ENCODE data around the gene DDR2. TPM values are rescaled to one million over a fixed set of nuclear protein-coding genes. Genes with fewer than 3 reads are reported as not detected.
A peak's percentile ranks its signal among the peaks of the same experiment; 100 is the strongest.

DDR2 gene
- polyA plus RNA-seq, 1 donor from 2014 or later, result 0.69 TPM

GRCh38 chr1:162633081-162633762 lies 958 bp downstream of the DDR2 start:
- no peak overlapping the region for H2AFZ ChIP-seq (ENCODE audit: low read depth, low read length)
- no peaks in the 10 kb centered on the region for H3K27me3 ChIP-seq (ENCODE audit: insufficient read depth, low read depth, low read length)
- no peaks in the 10 kb centered on the region for H3K36me3 ChIP-seq (ENCODE audit: insufficient read depth, low read length)
- H4K20me1 ChIP-seq (ENCODE audit: insufficient read depth), result no peaks in the 10 kb centered on the region
- TF ChIP-seq EZH2 (IDR thresholded peaks at IDR 0.05; ENCODE audit: borderline replicate concordance, insufficient read depth, low read length, poor library complexity, severe bottlenecking), result no peak
- no peak for TF ChIP-seq TAF1 (IDR thresholded peaks at IDR 0.05; ENCODE audit: low read depth)
- TF ChIP-seq EP300 (conservative IDR thresholded peaks at IDR 0.05; ENCODE audit: poor library complexity, severe bottlenecking), result no peak
- TF ChIP-seq MXI1 (conservative IDR thresholded peaks at IDR 0.05; ENCODE audit: poor library complexity, severe bottlenecking), result no peak
- no peak for TF ChIP-seq CTCF (IDR thresholded peaks at IDR 0.05; ENCODE audit: poor library complexity, severe bottlenecking)
- TF ChIP-seq SMC3 (conservative IDR thresholded peaks at IDR 0.05; ENCODE audit: poor library complexity), result no peak
- no peak for TF ChIP-seq POLR2AphosphoS5 (IDR thresholded peaks at IDR 0.05)
- TF ChIP-seq REST (IDR thresholded peaks at IDR 0.05; ENCODE audit: borderline replicate concordance), result no peak
- no peak for TF ChIP-seq RAD21 (conservative IDR thresholded peaks at IDR 0.05)
- no peak overlapping the region for H3K9ac ChIP-seq (ENCODE audit: low read length)
- H3K79me2 ChIP-seq (replicated peaks; ENCODE audit: insufficient read depth, low read length), result no peaks in the 10 kb centered on the region
- H3K9me2 ChIP-seq (ENCODE audit: insufficient read depth, low read length), result no peaks in the 10 kb centered on the region
- no peak overlapping the region for H3K4me3 ChIP-seq (ENCODE audit: low read length)
- H3K27ac ChIP-seq (ENCODE audit: low read length), result peak overlapping the region; percentile 60
- H3K9me3 ChIP-seq (ENCODE audit: low read length), result no peaks in the 10 kb centered on the region
- H3K4me2 ChIP-seq (ENCODE audit: low read length), result no peak overlapping the region
- no peaks in the 10 kb centered on the region for H3F3A ChIP-seq (ENCODE audit: insufficient read depth, low read length, poor library complexity, severe bottlenecking)

- no peaks in the 10 kb centered on the region for H3K27me3 ChIP-seq (ENCODE audit: insufficient read depth, low read depth, low read length)
- no peak overlapping the region for H3K9ac ChIP-seq (ENCODE audit: low read length)
- no peak overlapping the region for H3K4me3 ChIP-seq (ENCODE audit: low read length)
- H3K9me3 ChIP-seq (ENCODE audit: low read length), result no peaks in the 10 kb centered on the region
- H3K4me2 ChIP-seq (ENCODE audit: low read length), result no peak overlapping the region
- no peaks in the 10 kb centered on the region for H3K36me3 ChIP-seq (ENCODE audit: insufficient read depth, low read length)
- H4K20me1 ChIP-seq (ENCODE audit: insufficient read depth), result no peaks in the 10 kb centered on the region
- no peaks in the 10 kb centered on the region for H3F3A ChIP-seq (ENCODE audit: insufficient read depth, low read length, poor library complexity, severe bottlenecking)
- H3K79me2 ChIP-seq (replicated peaks; ENCODE audit: insufficient read depth, low read length), result no peaks in the 10 kb centered on the region
- H2AFZ ChIP-seq (ENCODE audit: low read depth, low read length), result no peak overlapping the region
- no peaks in the 10 kb centered on the region for H3K9me2 ChIP-seq (ENCODE audit: insufficient read depth, low read length)
- no peak overlapping the region for H3K27ac ChIP-seq (ENCODE audit: low read length)
- TF ChIP-seq MXI1 (conservative IDR thresholded peaks at IDR 0.05; ENCODE audit: poor library complexity, severe bottlenecking), result no peak
Observed at GRCh38 chr1:162635418-162635817, 3.2 kb downstream of the DDR2 start.
